Activated T-helper 9 cell treated with anti-CD3 and anti-CD28 coated beads, Interleukin-2, amount 50 U/mL, for 16 hours (primary cell): ENCODE data around the gene EPHA6.
"Not testable (repeated sequence)": the region's sequence is repeated elsewhere in the genome, so short reads cannot be mapped to it uniquely, and the experiment has no call there.

Experiments used
- DNase-seq: peaks from one replicate; pipeline ENCODE4 v3.0.0-alpha.2; 2020; ENCODE audit warnings: low read depth

The EPHA6 gene

DNA sequence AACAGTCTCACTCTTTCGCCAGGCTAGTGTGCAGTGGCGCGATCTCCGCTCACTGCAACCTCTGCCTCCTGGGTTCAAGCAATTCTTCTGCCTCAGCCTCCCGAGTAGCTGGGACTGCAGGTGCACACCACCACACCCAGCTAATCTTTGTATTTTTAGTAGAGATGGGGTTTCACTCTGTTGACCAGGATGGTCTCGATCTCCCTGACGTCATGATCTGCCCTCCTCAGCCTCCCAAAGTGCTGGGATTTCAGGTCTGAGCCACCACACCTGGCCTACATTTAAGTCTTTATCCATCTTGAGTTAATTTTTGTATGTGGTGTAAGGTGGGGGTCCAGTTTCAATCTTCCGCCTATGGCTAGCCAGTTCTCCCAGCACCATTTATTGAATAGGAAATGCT lies 211.2 kb downstream of the EPHA6 start:
- not testable (repeated sequence) for DNase-seq

DNA sequence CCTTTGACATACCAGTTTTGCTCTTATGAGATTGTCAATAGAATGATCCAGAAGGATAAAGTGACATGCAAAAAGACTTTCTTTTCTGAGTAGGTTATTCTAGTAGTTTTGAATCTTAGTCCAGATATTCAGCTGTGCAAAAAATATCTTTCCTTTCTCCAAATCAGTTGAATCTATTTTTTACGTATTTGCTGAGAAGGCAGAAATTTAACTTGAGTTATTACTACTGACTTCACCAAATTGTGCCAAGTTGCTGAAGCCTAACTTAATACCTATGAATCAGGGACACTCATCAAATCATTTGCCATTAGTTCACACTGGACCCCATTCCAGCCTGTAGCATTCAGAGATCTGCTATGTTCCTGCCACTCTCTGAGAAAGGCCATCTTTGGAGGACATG lies 215.6 kb downstream of the EPHA6 start:
- no peak for DNase-seq

DNA sequence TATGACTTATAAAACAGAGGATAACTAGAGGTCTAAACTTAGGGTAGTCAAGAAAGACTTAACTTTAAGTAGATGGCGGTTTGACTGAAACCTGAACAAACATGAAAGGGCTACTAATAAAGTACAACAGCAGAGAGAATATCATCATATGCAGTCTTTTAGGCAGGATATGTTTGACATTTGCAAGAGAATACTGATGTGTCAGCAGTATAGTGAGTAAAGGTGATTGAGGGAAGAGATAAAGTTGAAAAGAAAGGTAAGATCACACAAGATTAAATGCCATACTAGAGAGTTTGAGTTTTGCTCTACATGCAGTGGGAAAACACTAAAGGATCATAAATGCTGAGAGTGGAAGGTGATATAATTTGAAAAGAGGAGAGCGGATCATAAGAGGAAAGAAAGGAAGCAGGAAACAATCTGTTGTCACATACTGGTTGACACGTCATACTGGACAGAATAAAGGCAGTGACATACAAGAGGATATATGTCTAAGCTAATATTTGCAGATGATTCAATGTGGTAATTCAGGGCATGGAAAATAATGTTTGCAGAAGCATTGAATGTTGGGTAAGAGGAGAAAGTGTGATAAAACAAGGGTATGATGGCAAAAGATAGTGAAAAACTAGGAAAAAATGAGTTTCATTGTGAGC lies 223.0 kb downstream of the EPHA6 start:
- no peak for DNase-seq

DNA sequence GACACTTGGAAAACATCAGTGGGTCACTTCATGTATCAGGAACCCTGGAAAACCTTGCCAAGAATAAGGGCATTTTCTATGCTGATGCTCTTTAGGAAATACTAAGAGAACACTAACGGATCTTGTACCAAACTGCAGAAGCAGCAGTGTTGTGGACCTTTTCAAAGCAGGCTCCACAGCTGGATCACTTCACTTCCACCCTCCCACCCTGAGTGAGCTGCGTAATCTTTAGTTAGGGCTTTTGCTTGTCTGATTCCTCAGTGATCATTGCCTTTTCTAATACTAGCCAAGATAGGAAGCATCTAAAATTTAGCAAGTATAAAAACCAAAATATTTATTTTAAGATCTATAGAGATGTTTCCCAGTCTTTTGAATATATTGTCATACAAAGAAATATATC lies 229.0 kb downstream of the EPHA6 start:
- DNase-seq, result no peak

DNA sequence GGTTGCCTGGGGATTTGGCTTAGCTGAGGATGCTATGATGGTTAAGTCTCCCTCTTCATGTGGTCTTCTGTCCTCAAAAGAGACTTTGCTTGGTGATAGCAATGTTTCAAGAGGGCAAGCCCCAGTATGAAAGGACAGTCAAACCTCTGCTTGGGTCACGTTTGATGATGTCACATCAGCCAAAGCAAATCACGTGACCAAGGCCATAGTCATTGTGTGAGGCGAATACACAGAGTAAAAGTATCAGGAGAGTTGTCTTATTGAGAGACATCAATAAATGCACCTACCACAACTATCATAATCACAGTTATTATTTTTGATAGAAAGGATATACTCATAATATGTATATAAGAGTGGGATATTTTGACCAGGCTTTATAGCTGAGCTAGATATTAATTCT lies 243.0 kb downstream of the EPHA6 start:
- no peak for DNase-seq

DNA sequence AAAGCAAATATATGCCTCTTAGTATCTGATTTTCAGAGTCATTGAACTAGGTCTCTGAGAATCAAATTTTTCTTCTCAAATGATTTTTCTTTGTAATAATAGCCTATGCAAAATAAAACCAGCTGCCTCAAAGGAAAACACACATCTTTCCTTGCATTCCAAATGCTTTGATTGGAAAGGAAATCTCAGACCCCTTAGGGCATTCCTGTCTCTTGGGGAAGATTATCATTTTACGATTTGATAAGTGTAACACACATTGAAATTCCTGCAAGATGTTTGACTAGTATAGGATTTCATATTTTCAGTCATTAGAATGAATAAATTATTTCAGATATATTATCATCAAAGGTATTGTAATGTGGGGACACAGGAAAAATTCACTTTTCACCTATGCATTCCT lies 244.8 kb downstream of the EPHA6 start:
- no peak for DNase-seq

DNA sequence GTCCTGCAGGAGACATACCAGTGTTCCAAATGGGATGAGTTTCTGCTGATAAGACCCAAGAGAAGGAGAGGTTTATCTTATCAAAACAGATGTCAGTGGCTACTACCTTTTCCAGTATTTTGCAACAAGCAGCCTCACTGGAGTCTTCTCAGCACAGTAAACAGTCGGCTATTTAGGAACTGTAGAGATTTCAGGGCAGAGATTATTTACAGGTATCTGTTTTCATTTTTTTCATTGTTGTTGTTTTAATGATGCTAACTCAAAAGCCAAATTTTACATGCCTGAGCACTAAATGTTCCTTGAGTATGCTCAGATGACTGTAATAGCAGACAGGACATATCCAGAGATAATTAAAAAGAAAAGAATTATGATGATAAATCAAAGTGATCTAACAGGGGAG lies 252.1 kb downstream of the EPHA6 start:
- no peak for DNase-seq

DNA sequence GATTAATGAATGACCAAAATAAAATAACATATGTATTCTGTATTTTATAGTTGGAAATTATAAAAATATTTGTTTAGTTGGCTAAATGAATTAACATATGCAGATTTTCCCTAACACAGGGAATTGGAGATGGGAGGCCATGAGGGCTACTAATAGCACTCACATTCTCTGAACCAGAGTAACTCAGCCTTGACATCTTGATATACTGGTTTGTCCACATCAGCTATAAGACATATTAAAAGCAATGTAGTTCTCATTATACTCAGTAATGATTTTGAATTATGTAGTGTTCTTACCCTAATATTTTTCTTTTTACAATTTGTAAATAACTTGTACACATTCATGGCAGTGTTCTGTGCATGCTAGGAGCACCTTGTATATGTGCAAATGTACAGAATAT lies 255.9 kb downstream of the EPHA6 start:
- DNase-seq, result no peak

DNA sequence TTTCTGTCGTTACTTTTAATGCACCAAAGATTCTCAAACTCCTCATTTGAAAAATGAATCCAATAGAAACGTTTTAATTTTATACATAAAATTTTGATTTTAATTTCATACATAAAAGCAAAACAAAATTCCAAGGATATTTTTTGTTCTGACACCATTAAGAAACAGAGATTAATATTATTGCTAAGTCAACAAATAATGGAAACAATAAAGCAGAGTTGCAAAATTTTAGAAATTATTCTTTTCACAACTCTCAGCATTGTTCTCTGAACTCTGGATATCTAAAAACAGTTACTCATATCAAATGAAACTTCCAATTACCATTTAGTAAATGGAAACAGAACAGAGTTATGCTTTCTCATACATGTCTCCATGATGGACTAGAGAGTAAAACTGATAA lies 260.2 kb downstream of the EPHA6 start:
- no peak for DNase-seq

DNA sequence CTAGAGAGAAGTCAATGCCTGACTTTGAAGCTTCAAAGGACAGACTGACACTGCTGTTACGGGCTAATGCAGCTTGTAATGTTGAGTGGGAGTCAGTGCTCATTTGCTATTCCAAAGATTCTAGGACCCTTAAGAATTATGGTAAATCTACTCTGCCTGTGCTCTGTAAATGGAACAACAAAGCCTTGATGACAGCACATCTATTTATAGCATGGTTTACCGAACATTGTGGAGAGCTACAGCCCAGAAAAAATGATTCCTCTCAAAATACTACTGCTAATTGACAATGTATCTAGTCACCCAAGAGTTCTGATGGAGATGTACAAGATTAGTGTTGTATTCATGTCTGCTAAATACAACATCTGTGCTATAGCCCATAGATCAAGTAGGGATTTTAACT lies 262.3 kb downstream of the EPHA6 start:
- no peak for DNase-seq

DNA sequence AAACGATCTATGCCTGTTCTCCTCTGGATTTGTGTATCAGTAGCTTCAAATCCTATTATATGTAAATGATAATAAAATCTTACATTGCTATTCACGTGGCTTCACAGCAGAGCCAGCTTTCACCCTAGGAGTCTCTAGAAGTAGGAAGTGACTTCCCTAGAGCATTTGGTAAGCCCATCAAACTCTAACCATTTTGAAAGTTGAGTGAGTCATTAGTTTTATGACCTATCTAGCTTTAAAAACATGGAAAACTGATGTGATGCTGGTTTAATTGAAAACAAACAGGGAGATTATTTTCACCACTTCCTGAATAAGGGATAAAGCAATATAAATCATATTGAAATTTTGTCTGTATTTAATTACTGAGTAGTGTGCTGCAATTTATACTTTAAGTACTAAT lies 275.2 kb downstream of the EPHA6 start:
- no peak for DNase-seq

DNA sequence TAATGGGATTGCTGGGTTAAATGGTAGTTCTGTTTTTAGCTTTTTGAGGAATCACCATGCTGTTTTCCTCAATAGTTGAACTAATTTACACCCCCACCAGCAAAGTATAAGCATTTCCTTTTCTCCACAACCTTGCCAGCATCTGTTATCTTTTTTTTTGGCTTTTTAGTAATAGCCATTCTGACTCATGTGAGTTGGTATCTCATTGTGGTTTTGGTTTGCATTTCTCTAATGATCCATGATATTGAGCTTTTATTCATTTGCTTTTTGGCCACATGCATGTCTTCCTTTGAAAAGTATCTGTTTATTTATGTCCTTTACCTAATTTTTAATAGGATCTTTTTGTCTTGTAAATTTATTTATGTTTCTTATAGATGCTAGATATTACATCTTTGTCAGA lies 288.2 kb downstream of the EPHA6 start:
- no peak for DNase-seq

DNA sequence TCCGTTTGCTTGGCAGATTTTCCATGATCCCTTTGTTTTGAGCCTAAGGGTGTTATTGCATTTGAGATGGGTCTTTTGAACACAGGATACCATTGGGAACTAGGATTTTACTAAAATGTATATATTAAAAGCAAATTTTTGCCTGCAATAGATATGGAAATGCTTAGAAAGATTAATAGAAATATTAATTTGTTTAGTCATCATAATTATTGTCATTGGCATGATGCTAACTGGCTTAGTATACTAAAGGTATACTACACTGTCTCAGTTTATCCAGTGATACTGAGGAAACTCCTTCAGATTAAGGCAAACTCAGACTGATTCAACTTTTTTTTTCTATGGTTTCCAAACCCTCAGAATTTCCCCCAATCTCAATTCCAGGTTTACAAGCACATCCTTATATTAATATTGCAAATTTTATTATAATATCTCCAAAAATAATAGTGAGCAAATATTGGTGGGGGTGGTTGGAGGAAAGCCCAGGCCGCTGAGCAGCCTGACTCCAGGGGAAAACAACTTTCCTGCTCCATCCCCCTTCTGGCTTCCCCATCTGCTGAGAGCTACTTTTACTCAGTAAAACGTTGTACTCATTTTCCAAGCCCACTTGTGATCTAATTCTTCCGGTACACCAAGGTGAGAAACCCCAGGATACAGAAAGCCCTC lies 291.7 kb downstream of the EPHA6 start:
- no peak for DNase-seq

DNA sequence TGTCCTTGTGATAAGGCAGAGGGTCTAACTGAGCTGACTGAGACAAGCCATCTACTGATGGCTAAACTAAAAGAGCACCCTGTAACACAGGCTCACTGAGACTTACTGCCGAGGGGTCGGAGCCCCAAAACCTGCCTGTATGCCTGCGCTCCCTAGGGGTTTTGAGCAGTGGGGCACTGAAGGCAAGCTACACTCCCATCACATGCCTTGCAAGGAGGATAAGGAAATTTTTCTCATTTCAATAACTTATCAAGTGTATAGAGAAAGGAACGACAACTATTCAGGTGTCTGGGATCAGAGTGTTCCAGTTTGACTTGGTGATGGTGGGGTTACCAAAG lies 292.2 kb downstream of the EPHA6 start:
- DNase-seq, result no peak

DNA sequence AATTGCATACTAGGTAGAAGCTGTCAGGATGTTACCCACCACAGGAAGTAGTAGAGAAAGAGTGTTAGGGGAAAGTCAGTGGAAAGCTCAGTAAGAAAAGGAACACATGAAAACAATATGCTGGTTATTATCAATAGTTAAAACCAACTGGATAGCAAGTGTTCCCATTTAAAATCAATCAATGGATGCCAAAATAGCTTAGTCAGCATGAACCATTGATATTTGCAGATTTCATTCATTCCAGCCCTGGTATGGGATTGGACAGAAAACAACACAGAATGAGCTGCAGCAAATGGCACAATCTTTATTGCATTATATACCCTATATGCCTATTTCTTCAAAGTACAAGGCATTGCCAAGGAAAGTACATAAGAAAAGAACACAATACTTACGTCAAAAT lies 293.7 kb downstream of the EPHA6 start:
- no peak for DNase-seq

DNA sequence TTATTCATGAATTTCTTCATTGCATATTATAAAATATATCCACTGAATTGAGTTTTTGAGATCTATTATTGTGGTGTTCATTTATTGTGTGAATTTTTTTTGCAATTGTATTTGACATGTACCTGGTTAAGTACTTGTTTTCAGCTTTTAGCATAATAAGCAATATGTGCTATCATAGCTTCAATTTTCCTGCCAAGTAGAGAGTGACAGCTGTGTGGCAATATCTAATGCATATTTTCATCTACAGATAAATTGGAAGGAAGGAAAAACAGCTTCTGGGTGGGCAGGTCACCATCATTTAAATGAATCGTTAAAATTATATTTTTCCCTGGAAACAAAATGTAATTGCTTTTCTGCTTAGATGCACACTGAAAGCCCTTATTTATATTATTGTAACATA lies 296.9 kb downstream of the EPHA6 start:
- no peak for DNase-seq

DNA sequence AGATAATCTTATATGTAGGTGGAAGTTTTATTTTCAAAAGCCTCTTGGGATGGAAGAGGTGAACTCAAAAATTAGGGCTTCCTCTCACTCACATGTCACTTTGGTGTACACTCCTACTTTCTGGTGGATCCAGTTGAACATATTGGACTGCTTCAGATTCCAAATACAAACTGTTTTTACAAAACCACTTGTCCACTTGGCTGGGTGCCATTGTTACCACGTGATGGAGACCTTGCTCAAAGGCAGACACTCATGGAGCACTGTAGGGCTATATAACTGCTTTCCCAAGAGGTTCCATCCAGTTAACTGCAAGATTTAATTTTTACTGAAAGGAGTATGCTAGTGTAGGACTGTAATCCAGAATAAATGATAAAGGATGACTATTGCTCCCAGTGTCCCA lies 307.0 kb downstream of the EPHA6 start:
- DNase-seq, result no peak

DNA sequence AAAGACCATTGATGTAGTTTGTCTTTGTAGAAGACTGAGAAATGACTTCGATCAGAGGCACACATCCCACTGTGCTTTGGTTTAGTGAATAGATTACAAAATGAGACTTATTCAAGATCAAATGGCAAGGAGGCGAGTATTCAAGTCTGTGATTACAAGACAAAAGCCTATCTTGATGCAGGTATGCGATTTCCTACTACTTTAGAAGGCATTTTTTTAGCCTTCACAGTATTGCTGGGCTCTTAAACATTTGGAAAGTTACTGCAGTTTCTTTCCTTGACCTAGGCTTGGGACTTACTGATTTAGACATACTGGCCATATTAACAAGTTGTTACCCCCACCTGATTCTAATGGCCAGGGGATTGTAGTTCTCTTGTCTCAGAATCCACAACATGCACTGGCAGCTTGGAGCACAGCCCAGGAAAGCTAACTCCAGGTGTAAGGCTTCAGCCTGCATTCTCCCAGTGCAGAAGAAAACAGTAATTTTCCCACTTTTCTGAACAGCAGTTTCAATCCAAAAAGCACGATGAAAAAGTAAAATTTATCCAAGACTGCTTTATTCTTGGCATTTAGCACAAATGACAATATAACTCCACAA lies 311.6 kb downstream of the EPHA6 start:
- DNase-seq, result no peak

DNA sequence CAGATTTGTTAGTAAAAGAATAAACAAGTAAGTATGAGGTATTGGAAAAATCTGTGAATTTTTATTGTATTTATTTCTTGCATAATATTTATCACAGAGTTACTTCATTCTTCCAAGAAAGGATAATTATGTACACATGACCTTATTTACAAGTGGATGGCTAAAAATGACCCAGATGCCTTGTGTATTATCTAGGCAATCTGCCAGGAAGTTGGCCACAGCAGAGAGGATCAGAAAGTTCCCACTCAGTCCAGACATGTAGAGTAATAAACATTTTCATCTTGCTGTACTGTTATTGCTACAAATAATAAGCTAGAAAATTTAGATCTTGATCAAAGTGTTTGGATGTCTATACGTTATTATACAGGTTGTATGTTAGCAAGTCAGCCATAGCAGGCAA lies 317.1 kb downstream of the EPHA6 start:
- no peak for DNase-seq

DNA sequence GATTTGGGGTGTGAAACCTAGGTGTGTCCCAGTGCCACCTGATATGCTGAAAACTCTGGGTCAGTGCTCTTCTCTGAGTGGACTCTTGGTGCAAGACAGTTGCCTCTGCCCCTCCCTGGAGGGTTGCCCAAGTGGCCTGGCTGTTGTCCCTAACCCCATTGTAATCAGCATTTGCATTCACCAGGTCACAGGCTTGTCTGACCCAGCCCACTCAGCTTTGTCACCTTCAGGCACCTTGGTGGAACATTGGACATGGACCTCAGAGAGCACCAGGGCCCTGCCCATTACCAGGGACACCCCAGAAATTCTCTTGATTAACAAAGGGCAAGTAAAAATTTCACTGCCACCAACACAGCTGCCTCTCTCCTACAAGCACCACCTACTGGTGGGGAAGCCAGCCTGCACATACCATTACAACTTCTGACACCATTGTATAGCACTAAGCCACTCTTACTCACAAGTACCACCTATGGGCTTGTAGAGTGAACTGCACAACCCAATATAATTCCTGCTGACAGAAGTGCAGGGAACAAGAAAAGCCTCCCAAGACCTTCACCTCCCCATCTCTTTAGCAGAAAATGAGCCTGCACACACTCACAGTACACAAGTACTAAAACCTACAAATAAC lies 324.6 kb downstream of the EPHA6 start:
- no peak for DNase-seq

DNA sequence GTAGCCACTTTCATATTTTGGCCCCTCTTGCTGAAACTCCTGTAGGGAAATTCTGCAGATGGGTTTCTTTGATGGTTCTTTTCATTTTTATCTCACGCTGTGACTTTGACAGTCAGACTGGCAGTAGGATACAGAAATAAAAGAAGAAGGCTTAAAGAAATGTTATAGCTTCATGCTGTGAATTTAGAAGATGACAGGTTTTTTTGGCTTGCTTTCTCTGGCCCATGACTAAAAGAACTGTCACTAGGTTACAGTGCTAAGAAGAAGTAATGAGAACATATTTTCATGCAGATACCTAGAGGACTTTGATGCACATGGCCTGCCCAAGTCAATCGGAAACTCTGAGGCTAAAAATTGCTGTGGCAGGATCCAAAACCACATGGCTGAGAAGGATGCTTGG lies 334.5 kb downstream of the EPHA6 start:
- no peak for DNase-seq

DNA sequence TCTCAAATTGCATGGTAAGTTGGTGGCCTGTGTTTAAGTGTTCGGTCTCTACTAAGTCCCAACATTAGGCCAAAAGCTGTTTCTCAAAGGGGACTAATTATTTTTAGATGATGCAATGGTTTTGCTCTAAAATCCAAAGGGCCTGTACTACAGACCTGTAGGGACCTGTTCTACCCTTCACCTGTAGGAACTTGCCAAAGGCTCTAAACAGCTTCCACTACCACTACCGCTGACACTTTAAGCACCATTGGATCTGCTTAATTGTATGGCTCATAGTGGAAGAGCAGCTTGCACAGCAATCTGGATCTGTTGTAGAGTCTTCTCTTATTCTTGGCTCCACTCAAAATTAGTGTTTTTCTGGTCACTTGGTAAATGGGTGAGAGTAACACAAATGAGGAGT lies 346.8 kb downstream of the EPHA6 start:
- DNase-seq, result no peak

DNA sequence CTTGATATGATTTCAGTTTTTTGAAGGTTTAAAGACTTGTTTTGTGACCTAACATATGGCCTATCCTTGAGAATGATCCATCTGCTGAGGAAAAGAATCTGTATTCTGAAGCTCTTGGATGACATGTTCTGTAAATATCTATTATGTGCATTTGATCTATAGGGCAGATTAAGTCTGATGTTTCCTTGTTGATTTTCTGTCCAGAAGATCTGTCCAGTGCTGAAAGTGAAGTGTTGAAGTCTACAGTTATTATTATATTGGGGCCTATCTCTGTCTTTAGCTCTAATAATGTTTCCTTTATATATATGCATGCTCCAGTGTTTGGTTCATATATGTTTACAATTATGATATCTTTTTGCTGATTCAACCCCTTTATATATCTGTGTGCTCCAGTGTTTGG lies 362.8 kb downstream of the EPHA6 start:
- no peak for DNase-seq

DNA sequence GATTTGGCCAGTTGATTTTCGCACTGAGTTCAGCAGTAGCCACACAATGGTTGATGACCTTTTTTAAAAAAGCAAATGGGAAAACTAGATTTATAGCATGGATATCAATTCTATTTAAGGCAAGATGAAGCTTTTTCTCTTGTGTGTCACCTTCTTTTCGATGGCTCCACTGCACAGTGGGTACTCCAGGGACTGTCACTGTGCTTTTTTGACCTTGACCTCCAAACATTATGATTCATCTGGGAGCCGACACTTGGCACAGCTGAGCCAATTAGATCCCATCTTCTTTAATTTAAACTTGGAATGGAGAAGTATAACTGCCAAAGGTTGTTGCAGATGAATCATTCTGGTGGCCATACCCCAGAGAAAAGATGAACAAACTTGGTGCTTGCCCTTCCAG lies 367.3 kb downstream of the EPHA6 start:
- DNase-seq, result no peak
